ENCODE results near the gene BPIFB6.

DNA sequence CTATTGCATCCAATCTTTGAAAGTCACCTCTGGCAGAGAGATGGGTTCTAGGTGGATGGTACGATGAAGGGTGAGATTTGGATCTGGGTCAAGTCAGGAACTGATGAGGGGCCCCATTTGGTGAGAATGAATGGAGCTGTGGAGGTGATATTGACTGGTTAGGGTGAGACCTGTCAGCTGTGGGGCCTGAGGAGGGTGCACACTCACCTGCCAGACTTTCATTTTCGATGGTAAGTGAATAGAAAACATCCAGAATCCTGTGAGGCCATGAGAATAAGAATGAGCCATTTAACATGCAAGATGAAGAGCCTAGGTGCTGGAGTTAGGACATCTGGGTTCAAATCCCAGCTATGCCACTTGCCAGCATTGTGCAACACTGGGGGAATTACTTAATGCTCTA is 34.0 kb upstream of the BPIFB6 start:
- TF ChIP-seq, protein P1, sequence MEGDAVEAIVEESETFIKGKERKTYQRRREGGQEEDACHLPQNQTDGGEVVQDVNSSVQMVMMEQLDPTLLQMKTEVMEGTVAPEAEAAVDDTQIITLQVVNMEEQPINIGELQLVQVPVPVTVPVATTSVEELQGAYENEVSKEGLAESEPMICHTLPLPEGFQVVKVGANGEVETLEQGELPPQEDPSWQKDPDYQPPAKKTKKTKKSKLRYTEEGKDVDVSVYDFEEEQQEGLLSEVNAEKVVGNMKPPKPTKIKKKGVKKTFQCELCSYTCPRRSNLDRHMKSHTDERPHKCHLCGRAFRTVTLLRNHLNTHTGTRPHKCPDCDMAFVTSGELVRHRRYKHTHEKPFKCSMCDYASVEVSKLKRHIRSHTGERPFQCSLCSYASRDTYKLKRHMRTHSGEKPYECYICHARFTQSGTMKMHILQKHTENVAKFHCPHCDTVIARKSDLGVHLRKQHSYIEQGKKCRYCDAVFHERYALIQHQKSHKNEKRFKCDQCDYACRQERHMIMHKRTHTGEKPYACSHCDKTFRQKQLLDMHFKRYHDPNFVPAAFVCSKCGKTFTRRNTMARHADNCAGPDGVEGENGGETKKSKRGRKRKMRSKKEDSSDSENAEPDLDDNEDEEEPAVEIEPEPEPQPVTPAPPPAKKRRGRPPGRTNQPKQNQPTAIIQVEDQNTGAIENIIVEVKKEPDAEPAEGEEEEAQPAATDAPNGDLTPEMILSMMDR (IDR thresholded peaks at IDR 0.05): no peak
- no peak for TF ChIP-seq POLR2A (IDR thresholded peaks at IDR 0.05)
